NAMALWA (cell line): ENCODE data around the gene TEKT3.

ENCODE experiments used
- DNase-seq: peaks from one replicate; pipeline ENCODE4 v3.0.0-alpha.2; 2015; ENCODE audit warnings: low spot score

Gene TEKT3

DNA sequence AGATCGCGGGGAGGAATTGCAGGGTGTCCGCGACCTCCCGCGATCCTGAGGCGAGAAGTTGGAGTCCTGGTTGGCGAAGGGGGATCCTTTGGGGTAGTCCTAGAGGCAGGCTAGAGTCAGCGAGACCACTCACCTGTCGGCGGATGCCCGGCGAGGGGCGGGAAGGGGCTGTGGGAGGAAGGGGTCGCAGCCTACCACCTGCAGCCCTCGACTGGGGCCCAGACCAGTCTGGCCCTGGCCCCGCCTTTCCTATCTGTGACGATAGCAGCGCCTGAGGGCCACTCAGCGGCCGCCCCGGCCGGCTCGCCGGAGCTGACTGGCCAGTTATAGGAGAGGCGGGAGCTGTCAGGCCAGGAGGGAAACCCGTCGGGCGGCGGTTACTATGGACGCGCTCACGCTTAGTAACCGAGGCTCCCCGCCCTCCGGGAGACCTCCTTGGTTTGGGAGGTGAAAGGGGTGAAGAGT is at the start of gene TEKT3:
Gene TEKT3, minus strand, starts transcription at position 213 of the 465 bp plus-strand sequence. CDS start 10,012 bp downstream, outside the sequence.
- DNase-seq: no peak

GRCh38 chr17:15388356-15389041 is 47.1 kb upstream of the TEKT3 start:
- no peak for DNase-seq

DNA sequence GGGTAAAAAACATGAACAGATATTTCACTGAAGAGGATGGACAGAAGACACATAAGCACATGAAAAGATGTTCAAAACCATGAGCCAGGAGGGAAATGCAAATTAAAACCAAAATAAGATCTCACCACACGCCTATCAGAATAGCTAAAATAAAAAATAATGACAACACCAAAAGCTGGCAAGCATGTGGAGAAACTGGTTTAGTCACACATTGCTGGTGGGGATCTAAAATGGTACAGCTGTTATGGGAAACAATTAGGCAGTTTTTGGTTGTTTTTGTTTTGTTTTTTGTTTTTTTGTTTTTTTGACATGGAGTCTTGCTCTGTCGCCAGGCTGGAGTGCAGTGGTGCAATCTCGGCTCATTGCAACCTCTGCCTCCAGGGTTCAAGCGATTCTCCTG is 44.7 kb upstream of the TEKT3 start:
- DNase-seq: no peak

DNA sequence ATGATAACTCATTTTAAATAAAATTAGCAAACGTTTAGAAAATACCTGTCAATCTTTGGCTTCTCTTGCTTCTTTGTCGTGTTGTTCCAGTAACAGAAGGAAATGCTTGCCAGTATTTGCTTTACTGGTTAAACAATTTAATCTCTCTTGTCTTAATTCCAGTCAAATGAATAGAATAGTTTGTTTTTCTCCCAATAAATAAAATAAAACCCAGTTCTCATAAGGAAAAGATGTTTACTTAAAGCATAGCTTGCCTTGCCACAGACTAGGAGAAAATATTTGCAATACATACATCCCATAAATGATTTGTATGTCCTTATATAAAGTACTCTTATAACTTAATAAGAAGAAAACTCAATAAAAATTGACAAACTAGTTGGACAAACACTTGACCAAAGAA is 43.9 kb upstream of the TEKT3 start:
- DNase-seq: no peak

GRCh38 chr17:15384142-15384787 is 42.9 kb upstream of the TEKT3 start:
- DNase-seq: no peak

DNA sequence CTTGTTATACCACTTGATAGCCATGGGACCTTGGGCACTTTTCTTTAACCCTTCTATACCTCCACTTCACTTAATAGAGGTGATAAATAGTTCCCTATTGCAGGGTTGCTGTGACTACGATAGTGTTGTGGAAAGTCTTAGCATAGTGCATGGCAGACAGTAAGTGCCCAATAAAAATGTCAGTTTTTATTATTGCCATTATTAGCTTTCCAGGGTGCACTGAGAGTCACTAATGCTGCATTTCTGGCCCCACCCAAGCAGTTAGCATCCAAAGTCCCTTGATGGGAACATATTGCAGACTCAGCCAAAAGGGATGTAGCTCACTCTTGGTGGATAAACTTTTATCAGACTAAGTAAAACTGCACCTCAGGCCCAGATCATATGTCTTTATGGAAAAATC is 41.5 kb upstream of the TEKT3 start:
- DNase-seq: no peak

DNA sequence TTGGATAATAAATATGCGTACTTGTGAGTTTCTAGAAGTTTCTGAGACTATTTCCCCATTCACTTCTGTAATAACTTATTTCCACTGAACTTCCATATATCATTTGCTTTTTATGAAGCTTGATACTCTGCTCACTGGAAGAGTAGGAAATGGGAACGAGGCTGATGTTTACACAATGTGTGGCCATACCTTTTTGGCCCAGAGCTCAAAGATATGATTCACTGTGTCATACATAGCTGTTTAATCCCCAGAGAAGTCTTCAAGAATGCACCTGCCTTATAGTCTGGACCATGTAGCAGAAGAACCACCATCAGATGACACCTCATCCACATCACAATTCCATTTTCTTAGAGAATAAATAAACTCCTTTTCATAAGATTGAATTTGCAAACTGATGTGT is 40.3 kb upstream of the TEKT3 start:
- DNase-seq: no peak

GRCh38 chr17:15380446-15380845 is 39.0 kb upstream of the TEKT3 start:
- DNase-seq: no peak

- DNase-seq: no peak
Measured at GRCh38 chr17:15379659-15380058, 38.3 kb upstream of the TEKT3 start.

DNA sequence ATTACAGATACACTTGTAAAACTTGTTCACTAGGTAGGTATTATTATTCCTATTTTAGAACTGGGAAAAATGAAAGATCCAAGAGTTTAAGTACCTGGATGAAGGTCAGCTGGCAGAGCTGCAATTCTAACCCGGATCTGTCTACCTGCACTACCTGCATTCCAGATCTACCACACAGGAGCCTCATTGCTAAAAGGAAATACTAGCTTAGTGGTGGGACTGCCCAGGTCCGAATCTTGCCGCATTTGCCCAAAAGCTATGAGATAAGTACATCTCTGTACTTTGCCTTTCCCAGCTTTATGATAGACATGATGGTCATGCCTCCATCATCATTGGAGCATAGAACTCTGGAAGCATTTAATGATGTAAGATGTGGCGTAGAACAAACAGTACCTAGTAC is 36.8 kb upstream of the TEKT3 start:
- no peak for DNase-seq

DNA sequence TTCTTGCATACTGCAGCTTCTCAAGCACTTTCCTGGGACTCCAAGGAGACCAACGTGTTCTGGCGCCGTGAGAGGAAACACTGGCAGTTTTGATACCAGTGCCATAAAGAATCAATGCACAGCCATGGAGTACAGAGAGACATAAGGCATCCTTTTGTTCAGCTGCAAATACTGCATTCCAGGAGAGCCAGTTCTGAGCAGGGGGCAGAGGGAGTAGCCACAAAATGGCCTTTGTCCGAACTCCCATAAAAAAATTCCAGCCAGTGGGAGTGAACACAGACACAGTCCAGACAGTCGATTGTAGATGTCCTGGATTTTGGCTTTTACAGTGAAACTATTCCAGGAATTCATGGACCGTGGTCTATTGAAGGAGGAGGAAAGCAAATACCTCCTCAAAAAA is 36.2 kb upstream of the TEKT3 start:
- DNase-seq: no peak

DNA sequence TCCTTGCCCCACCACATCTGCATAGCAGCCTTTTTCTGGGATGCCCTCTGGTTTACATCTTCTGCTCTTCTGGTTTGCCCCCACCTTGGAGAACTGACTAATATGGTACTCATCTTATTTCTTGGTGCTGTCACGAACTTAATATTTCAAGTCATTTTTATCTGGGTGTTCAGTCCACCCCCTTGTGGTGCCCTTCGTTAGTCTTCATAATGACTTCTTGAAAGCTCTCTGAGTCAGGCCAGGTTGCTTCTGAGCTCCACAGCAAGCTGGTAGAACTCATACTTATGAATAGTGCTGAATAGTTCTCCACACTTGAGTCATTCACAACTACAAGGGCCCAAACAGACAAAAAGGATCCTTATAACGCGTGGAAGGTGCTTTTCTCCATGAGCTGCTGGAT is 35.8 kb upstream of the TEKT3 start:
- no peak for DNase-seq

GRCh38 chr17:15371376-15372130 is 30.2 kb upstream of the TEKT3 start:
- no peak for DNase-seq

DNA sequence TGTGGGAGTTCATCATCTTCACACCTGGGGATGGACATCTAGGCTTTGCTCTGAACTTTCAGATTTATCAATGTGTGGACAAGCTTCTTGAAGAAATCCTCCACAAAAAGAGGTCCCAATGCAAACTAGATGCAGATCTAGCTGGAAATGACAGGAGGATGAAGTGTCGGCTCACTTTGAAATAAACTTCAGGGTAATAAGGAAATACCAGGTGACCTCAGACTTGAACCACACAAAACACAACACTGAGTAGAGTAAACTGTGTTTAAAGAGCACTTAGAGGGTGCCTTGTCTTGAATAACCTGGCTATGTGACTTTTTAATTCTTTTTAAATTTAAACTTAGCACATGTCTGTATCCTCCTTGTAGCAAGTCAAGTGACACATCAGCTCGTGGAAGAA is 27.2 kb upstream of the TEKT3 start:
- no peak for DNase-seq

DNA sequence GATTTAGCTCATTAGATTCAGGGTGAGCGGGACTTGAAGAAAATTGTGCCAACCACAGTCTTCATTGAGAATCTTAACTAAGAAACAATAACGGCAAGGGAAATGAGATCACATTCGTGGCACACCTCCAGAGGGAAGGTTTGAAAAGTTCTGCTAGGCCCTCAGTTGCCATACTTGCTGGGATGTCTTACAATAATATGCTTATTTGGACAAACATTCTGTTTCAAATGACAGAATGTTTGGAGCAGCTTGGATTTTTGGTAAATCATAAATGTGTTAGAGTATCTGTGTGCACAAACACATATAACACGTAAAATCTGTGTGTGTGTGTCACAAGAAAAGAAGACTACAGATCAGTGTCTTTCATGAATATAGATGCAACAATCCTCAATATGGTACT is 24.6 kb upstream of the TEKT3 start:
- no peak for DNase-seq

GRCh38 chr17:15364615-15365014 is 23.2 kb upstream of the TEKT3 start:
- DNase-seq: no peak

- DNase-seq: no peak
Measured at GRCh38 chr17:15363702-15364101, 22.3 kb upstream of the TEKT3 start.

GRCh38 chr17:15361592-15361991 is 20.2 kb upstream of the TEKT3 start:
- no peak for DNase-seq

GRCh38 chr17:15361151-15361550 is 19.8 kb upstream of the TEKT3 start:
- DNase-seq: no peak

GRCh38 chr17:15354256-15354655 is 12.9 kb upstream of the TEKT3 start:
- no peak for DNase-seq

GRCh38 chr17:15351925-15352324 is 10.5 kb upstream of the TEKT3 start:
- DNase-seq: no peak

DNA sequence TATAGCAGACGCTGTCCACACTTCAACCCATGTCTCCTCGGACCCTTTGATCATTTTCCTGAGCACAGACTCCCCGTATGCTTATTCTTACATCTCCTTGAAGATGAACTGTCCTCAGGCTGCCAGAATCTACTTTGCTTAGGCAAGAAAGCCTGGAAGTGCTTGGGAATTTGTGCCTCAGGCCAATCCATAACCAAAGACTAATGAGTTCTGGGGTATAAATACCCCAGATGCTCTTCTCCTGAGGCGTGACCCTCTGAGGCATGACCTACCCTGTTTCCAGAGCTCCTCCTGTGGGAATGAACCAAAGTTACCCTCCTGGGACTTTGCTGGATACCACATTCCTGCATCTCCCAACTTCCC is 10.1 kb upstream of the TEKT3 start:
- no peak for DNase-seq

DNA sequence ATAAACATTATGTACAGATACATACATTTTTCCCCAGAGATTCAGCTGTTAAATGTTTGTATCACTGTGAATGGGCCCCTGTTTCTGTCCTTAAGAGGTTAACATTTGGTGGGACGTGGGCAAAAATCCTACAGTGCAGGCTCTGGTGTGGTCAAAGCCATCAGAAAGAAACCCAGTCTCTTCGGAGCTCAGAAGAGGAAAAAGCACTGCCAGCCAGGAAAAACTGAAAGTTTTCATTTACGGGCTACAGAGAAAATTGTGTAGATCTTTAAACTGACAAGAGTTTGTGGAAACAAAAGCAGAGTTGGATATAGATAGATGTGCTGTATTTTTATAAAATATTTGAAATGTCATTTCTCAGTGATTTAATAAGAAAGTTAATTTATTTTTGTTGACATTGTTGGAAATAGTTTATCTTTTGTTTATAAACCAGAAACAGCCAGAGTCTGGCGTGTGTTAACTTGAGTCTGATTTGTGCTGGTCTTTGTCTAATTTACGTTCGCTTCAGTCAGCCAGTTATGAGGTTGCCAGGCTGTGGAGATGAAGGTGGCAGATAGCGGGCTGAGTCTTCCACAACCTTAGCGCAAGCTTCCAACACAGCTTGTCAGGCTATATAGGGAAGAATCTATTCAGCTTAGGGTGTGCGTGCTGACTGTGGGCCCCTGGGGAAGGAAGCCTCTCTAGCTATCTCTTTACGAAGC is 9.5 kb upstream of the TEKT3 start:
- no peak for DNase-seq
